Right hindlimb (tissue), 1 donor: ENCODE data around the gene HSPH1.
"Not testable (repeated sequence)": the region's sequence is repeated elsewhere in the genome, so short reads cannot be mapped to it uniquely, and the experiment has no call there.

Source experiments
- DNase-seq: peaks from one replicate; pipeline ENCODE4 v3.0.0-alpha.2; 2018

Gene HSPH1

GRCh38 chr13:31122544-31123260 lies 39.0 kb downstream of the HSPH1 start:
- DNase-seq, result no peak

GRCh38 chr13:31122143-31122542 lies 39.6 kb downstream of the HSPH1 start:
- no peak for DNase-seq

GRCh38 chr13:31121379-31122140 lies 40.1 kb downstream of the HSPH1 start:
- DNase-seq, result no peak

GRCh38 chr13:31119966-31120700 lies 41.6 kb downstream of the HSPH1 start:
- no peak for DNase-seq

GRCh38 chr13:31119526-31119925 lies 42.2 kb downstream of the HSPH1 start:
- DNase-seq, result no peak

- DNase-seq, result no peak
These were observed 45.5 kb downstream of the HSPH1 start for GRCh38 chr13:31116224-31116623.

GRCh38 chr13:31115616-31116015 lies 46.1 kb downstream of the HSPH1 start:
- no peak for DNase-seq

GRCh38 chr13:31114641-31115040 lies 47.1 kb downstream of the HSPH1 start:
- DNase-seq, result no peak

- DNase-seq, result no peak
These were observed 50.6 kb downstream of the HSPH1 start for GRCh38 chr13:31111136-31111535.

- DNase-seq, result no peak
These were observed 51.1 kb downstream of the HSPH1 start for GRCh38 chr13:31110617-31111016.

GRCh38 chr13:31110169-31110568 lies 51.5 kb downstream of the HSPH1 start:
- DNase-seq, result no peak

GRCh38 chr13:31107109-31107508 lies 54.6 kb downstream of the HSPH1 start:
- no peak for DNase-seq

- no peak for DNase-seq
These were observed 55.8 kb downstream of the HSPH1 start for GRCh38 chr13:31105856-31106255.

GRCh38 chr13:31105020-31105795 lies 56.5 kb downstream of the HSPH1 start:
- no peak for DNase-seq

GRCh38 chr13:31102905-31103304 lies 58.8 kb downstream of the HSPH1 start:
- DNase-seq, result no peak

GRCh38 chr13:31101472-31102170 lies 60.1 kb downstream of the HSPH1 start:
- no peak for DNase-seq

GRCh38 chr13:31100721-31101120 lies 61.0 kb downstream of the HSPH1 start:
- no peak for DNase-seq

GRCh38 chr13:31097911-31098434 lies 63.7 kb downstream of the HSPH1 start:
- not testable (repeated sequence) for DNase-seq

GRCh38 chr13:31096654-31097302 lies 64.9 kb downstream of the HSPH1 start:
- DNase-seq, result no peak

GRCh38 chr13:31094331-31095015 lies 67.2 kb downstream of the HSPH1 start:
- no peak for DNase-seq
